Measurements from ENCODE around the gene EDA. TPM values are rescaled to one million over a fixed set of nuclear protein-coding genes. Genes with fewer than 3 reads are reported as not detected.

The EDA gene
- total RNA-seq, 1 experiment from 2014 or later, result 1.1 TPM

- Mint-ChIP-seq H3K27me3 (ENCODE audit: insufficient read depth, unreplicated experiment) (peaks cover 38% of the 10 kb centered on the region), H3K27ac (ENCODE audit: low read depth, unreplicated experiment) (no peak overlapping the region), H3K36me3 (ENCODE audit: insufficient read depth, unreplicated experiment) (no peaks in the 10 kb centered on the region), H3K4me1 (ENCODE audit: insufficient read depth, unreplicated experiment) (no peaks in the 10 kb centered on the region), H3K9me3 (ENCODE audit: unreplicated experiment) (peaks cover 15% of the 10 kb centered on the region), H3K4me3 (ENCODE audit: unreplicated experiment) (no peak overlapping the region)
- ChIA-PET CTCF (no interaction called here), POLR2A (no interaction called here)
- TF ChIP-seq CTCF (IDR thresholded peaks at IDR 0.05; ENCODE audit: unreplicated experiment), result no peak
- BruUV-seq (replicated peaks), result no TSS peak
- DNase-seq (ENCODE audit: unreplicated experiment), result no peak
- intact Hi-C loops (cut with micrococcal nuclease), result no loop called here
These were observed 385.4 kb downstream of the EDA start for GRCh38 chrX:70001269-70001668.

GRCh38 chrX:70001708-70002341 lies 385.9 kb downstream of the EDA start:
- CTCF ChIA-PET, result no interaction called here

GRCh38 chrX:70007946-70008345 lies 392.0 kb downstream of the EDA start:
- no peak for DNase-seq (ENCODE audit: unreplicated experiment)
- intact Hi-C loops (cut with micrococcal nuclease), result no loop called here
- CTCF ChIA-PET, result no interaction called here
- H3K9me3 Mint-ChIP-seq (ENCODE audit: unreplicated experiment), result no peaks in the 10 kb centered on the region
- H3K4me1 Mint-ChIP-seq (ENCODE audit: insufficient read depth, unreplicated experiment), result no peaks in the 10 kb centered on the region
- no TSS peak for BruUV-seq (replicated peaks)
- POLR2A ChIA-PET, result no interaction called here
- no peak for TF ChIP-seq CTCF (IDR thresholded peaks at IDR 0.05; ENCODE audit: unreplicated experiment)
- no peaks in the 10 kb centered on the region for H3K36me3 Mint-ChIP-seq (ENCODE audit: insufficient read depth, unreplicated experiment)
- H3K4me3 Mint-ChIP-seq (ENCODE audit: unreplicated experiment), result no peak overlapping the region
- no peak overlapping the region for H3K27ac Mint-ChIP-seq (ENCODE audit: low read depth, unreplicated experiment)
- peaks cover 35% of the 10 kb centered on the region for H3K27me3 Mint-ChIP-seq (ENCODE audit: insufficient read depth, unreplicated experiment)

More at GRCh38 chrX:70001708-70002341, 385.9 kb downstream of the EDA start:
- Mint-ChIP-seq H3K9me3 (ENCODE audit: unreplicated experiment) (peaks cover 10% of the 10 kb centered on the region), H3K27me3 (ENCODE audit: insufficient read depth, unreplicated experiment) (peaks cover 38% of the 10 kb centered on the region), H3K36me3 (ENCODE audit: insufficient read depth, unreplicated experiment) (no peaks in the 10 kb centered on the region), H3K4me1 (ENCODE audit: insufficient read depth, unreplicated experiment) (no peaks in the 10 kb centered on the region), H3K4me3 (ENCODE audit: unreplicated experiment) (no peak overlapping the region), H3K27ac (ENCODE audit: low read depth, unreplicated experiment) (no peak overlapping the region)
- POLR2A ChIA-PET, result no interaction called here
- intact Hi-C loops (cut with micrococcal nuclease), result no loop called here
- DNase-seq (ENCODE audit: unreplicated experiment), result no peak
- no TSS peak for BruUV-seq (replicated peaks)
- no peak for TF ChIP-seq CTCF (IDR thresholded peaks at IDR 0.05; ENCODE audit: unreplicated experiment)

- ChIA-PET POLR2A (interaction anchor here (0.8 kb wide), 1 partner anchor 759 kb away, joined by 3 read pairs; no protein-coding TSS in a partner anchor), CTCF (no interaction called here)
- H3K4me3 Mint-ChIP-seq (ENCODE audit: unreplicated experiment), result no peak overlapping the region
- intact Hi-C loops (cut with micrococcal nuclease), result no loop called here
- H3K27me3 Mint-ChIP-seq (ENCODE audit: insufficient read depth, unreplicated experiment), result peaks cover 31% of the 10 kb centered on the region
- no peak for TF ChIP-seq CTCF (IDR thresholded peaks at IDR 0.05; ENCODE audit: unreplicated experiment)
- no peak for DNase-seq (ENCODE audit: unreplicated experiment)
- H3K27ac Mint-ChIP-seq (ENCODE audit: low read depth, unreplicated experiment), result no peak overlapping the region
- H3K9me3 Mint-ChIP-seq (ENCODE audit: unreplicated experiment), result no peaks in the 10 kb centered on the region
- no TSS peak for BruUV-seq (replicated peaks)
- H3K36me3 Mint-ChIP-seq (ENCODE audit: insufficient read depth, unreplicated experiment), result no peaks in the 10 kb centered on the region
- no peaks in the 10 kb centered on the region for H3K4me1 Mint-ChIP-seq (ENCODE audit: insufficient read depth, unreplicated experiment)
These were observed 393.1 kb downstream of the EDA start for GRCh38 chrX:70009049-70009448.
